A673 (cell line): ENCODE results near the gene CUL9. TPM values are rescaled to one million over a fixed set of nuclear protein-coding genes. Genes with fewer than 3 reads are reported as not detected.

Source experiments
- BruUV-seq: library from RNA; stranded (reverse); fragments of 400-500 nt; replicated peaks from 2 replicates; lab custom pipeline; 2021; lab: Mats Ljungman, UMichigan
- CTCF ChIA-PET: fragments of 300-600 bp; sonication (Branson Sonifier 250); formaldehyde crosslinking; loops from one replicate; lab custom pipeline; 2022; ENCODE audit warnings: antibody characterized with exemption; lab: Charles Lee
- POLR2A ChIA-PET: fragments of 300-600 bp; sonication (Branson Sonifier 250); formaldehyde crosslinking; loops from one replicate; lab custom pipeline; 2022; ENCODE audit warnings: antibody characterized with exemption; ENCODE audit not compliant: low non-redundant PET; lab: Charles Lee
- DNase-seq: peaks from one replicate; pipeline ENCODE4 v3.0.0-alpha.2; 2015; ENCODE audit warnings: low spot score
- H3K27ac ChIP-seq: fragments of 200-600 bp; sonication (generic); 2 replicates; pipeline ENCODE4 v1.5.1; 2016; ENCODE audit warnings: mixed run types, low read depth, mild to moderate bottlenecking, mixed read lengths, antibody characterized with exemption, low read length; ENCODE audit not compliant: poor library complexity, severe bottlenecking
- H3K27me3 ChIP-seq: fragments of 200-600 bp; sonication (generic); replicated peaks from 2 replicates; pipeline ENCODE4 v1.6.1; 2017; ENCODE audit warnings: mixed run types, low read depth, mild to moderate bottlenecking, mixed read lengths, antibody characterized with exemption, low read length; ENCODE audit not compliant: insufficient read depth, poor library complexity
- H3K36me3 ChIP-seq: fragments of 200-600 bp; sonication (generic); 2 replicates; pipeline ENCODE4 v1.6.1; 2016; ENCODE audit warnings: mixed run types, mild to moderate bottlenecking, mixed read lengths, antibody characterized with exemption, low read length; ENCODE audit not compliant: insufficient read depth, poor library complexity, severe bottlenecking
- H3K4me1 ChIP-seq: fragments of 200-600 bp; sonication (generic); 2 replicates; pipeline ENCODE4 v1.6.1; 2017; ENCODE audit warnings: mixed run types, mild to moderate bottlenecking, mixed read lengths, antibody characterized with exemption, low read length; ENCODE audit not compliant: insufficient read depth, poor library complexity, severe bottlenecking
- H3K4me3 ChIP-seq: fragments of 200-600 bp; sonication (generic); 2 replicates; pipeline ENCODE4 v1.5.1; 2016; ENCODE audit warnings: low read depth, mixed run types, mild to moderate bottlenecking, mixed read lengths, low read length; ENCODE audit not compliant: poor library complexity, severe bottlenecking
- H3K9me3 ChIP-seq: fragments of 200-600 bp; sonication (generic); 2 replicates; pipeline ENCODE4 v1.6.1; 2016; ENCODE audit warnings: mixed run types, low read depth, mild to moderate bottlenecking, mixed read lengths, antibody characterized with exemption, low read length; ENCODE audit not compliant: poor library complexity, severe bottlenecking
- CTCF ChIP-seq: fragments of 300-800, 200-600 bp; sonication (generic); conservative IDR thresholded peaks from 2 replicates; pipeline ENCODE4 v1.5.1; 2017; ENCODE audit warnings: low read depth, mild to moderate bottlenecking, antibody characterized with exemption, low read length, moderate library complexity, mixed read lengths
- EZH2 ChIP-seq: fragments of 200-600 bp; sonication (generic); IDR thresholded peaks from 2 replicates; pipeline ENCODE4 v1.6.1; 2017; ENCODE audit warnings: borderline replicate concordance, low read depth, mild to moderate bottlenecking, mixed read lengths, antibody characterized with exemption, low read length; ENCODE audit not compliant: poor library complexity, severe bottlenecking
- intact Hi-C: fragments of 100-400 bp; cut with micrococcal nuclease; formaldehyde crosslinking; loops from one replicate; pipeline ENCODE4 v1.10.0; 2022; ENCODE audit not compliant: unreplicated experiment
- total RNA-seq: library from RNA; stranded (reverse); gene quantifications from 2 replicates; pipeline ENCODE4 v1.2.3, GENCODE V29; 2021

The CUL9 gene
- total RNA-seq, 1 experiment from 2014 or later = 38.7 TPM

GRCh38 chr6:43258180-43258579 is 76.2 kb downstream of the CUL9 start:
- TF ChIP-seq CTCF = no peak
- no peak for TF ChIP-seq EZH2
- no peaks in the 10 kb centered on the region for H3K36me3 ChIP-seq
- no TSS peak for BruUV-seq
- no peak overlapping the region for H3K27ac ChIP-seq
- no peak for DNase-seq
- H3K4me1 ChIP-seq = no peaks in the 10 kb centered on the region
- ChIA-PET POLR2A (no interaction called here), CTCF (no interaction called here)
- H3K27me3 ChIP-seq = no peaks in the 10 kb centered on the region
- no peaks in the 10 kb centered on the region for H3K9me3 ChIP-seq
- no peak overlapping the region for H3K4me3 ChIP-seq
- intact Hi-C loops = no loop called here

GRCh38 chr6:43258807-43259686 is 77.1 kb downstream of the CUL9 start:
- ChIA-PET POLR2A (interaction anchor here (0.6 kb wide), 1 partner anchor 185 kb away, joined by 5 read pairs; no protein-coding TSS in a partner anchor), CTCF (interaction anchor here (0.5 to 0.6 kb wide), 2 partner anchors 219 to 279 kb away, joined by 3 read pairs; no protein-coding TSS in a partner anchor)
- Histone ChIP-seq H3K4me3 (no peak overlapping the region), H3K4me1 (no peaks in the 10 kb centered on the region), H3K27ac (no peak overlapping the region), H3K9me3 (no peaks in the 10 kb centered on the region), H3K27me3 (no peaks in the 10 kb centered on the region), H3K36me3 (no peaks in the 10 kb centered on the region)
- BruUV-seq = no TSS peak
- no peak for TF ChIP-seq CTCF
- TF ChIP-seq EZH2 = no peak
- no peak for DNase-seq
- intact Hi-C loops = no loop called here

GRCh38 chr6:43260791-43261190 is 78.8 kb downstream of the CUL9 start:
- no peak for DNase-seq
- no peaks in the 10 kb centered on the region for H3K36me3 ChIP-seq
- ChIA-PET POLR2A (no interaction called here), CTCF (no interaction called here)
- TF ChIP-seq EZH2 (no peak), CTCF (no peak)
- no peak overlapping the region for H3K4me3 ChIP-seq
- no TSS peak for BruUV-seq
- no peaks in the 10 kb centered on the region for H3K9me3 ChIP-seq
- intact Hi-C loops = loop anchor here (5.0 to 10.0 kb wide), 2 partner anchors 72 to 244 kb away; no protein-coding TSS in a partner anchor
- H3K27ac ChIP-seq = no peak overlapping the region
- no peaks in the 10 kb centered on the region for H3K27me3 ChIP-seq
- no peaks in the 10 kb centered on the region for H3K4me1 ChIP-seq
